Naive thymus-derived CD4-positive, alpha-beta T cell (primary cell): Measurements from ENCODE around the gene ITGA2. TPM values are rescaled to one million over a fixed set of nuclear protein-coding genes. Genes with fewer than 3 reads are reported as not detected.

Experiments
- ATAC-seq: fragments of 150-1000 bp; cut with Tn5 transposase; 2 replicates; pipeline ENCODE4 v1.10.0; 2021; ENCODE audit warnings: mild to moderate bottlenecking, moderate library complexity
- CTCF ChIA-PET: fragments of 350-600 bp; sonication (Branson Sonifier 250); formaldehyde crosslinking; loops from one replicate; lab custom pipeline; 2021; ENCODE audit warnings: antibody characterized with exemption; lab: Charles Lee
- POLR2A ChIA-PET: fragments of 350-600 bp; sonication (Branson Sonifier 250); formaldehyde crosslinking; loops from one replicate; lab custom pipeline; 2021; ENCODE audit warnings: antibody characterized with exemption, inconsistent platforms; lab: Charles Lee
- DNase-seq, 9 donors: peaks; one replicate each; pipeline versions ENCODE4 v3.0.0 to v3.0.0-alpha.2; 2020 to 2022; ENCODE audit warnings: mixed read lengths in 1 of 9
- H3K27ac ChIP-seq: one replicate; pipeline ENCODE4 v1.7.0; 2013; ENCODE audit warnings: mild to moderate bottlenecking, low read depth, low read length, moderate library complexity
- H3K27me3 ChIP-seq, 2 donors: one replicate each; pipeline ENCODE4 v1.7.0; 2013; ENCODE audit warnings: low read length in 2 of 2, mild to moderate bottlenecking in 2 of 2, moderate library complexity in 2 of 2; ENCODE audit not compliant: control insufficient read depth in 2 of 2, insufficient read depth in 2 of 2
- H3K36me3 ChIP-seq, 3 experiments: 1 replicate in 2 of 3; 2 replicates in 1 of 3; pipeline ENCODE4 v1.7.0; 2013; ENCODE audit warnings: low read length in 3 of 3, mild to moderate bottlenecking in 3 of 3, moderate library complexity in 1 of 3; ENCODE audit not compliant: insufficient read depth in 3 of 3, control insufficient read depth in 2 of 3
- H3K4me1 ChIP-seq, 2 donors: one replicate each; pipeline ENCODE4 v1.7.0; 2013; ENCODE audit warnings: low read length in 2 of 2, mild to moderate bottlenecking in 2 of 2, moderate library complexity in 1 of 2; ENCODE audit not compliant: control insufficient read depth in 2 of 2, insufficient read depth in 2 of 2
- H3K4me3 ChIP-seq: 2 replicates; pipeline ENCODE4 v1.7.0; 2013; ENCODE audit warnings: mild to moderate bottlenecking, low read length
- H3K9me3 ChIP-seq, 3 experiments: 1 replicate in 2 of 3; 2 replicates in 1 of 3; pipeline ENCODE4 v1.7.0; 2013; ENCODE audit warnings: low read length in 3 of 3; ENCODE audit not compliant: control insufficient read depth in 2 of 3
- H3K27ac Mint-ChIP-seq, 9 donors: one replicate each; pipeline ENCODE4 v1.8.0; 2020 to 2022; ENCODE audit warnings: mixed read lengths in 9 of 9, mild to moderate bottlenecking in 8 of 9, moderate library complexity in 5 of 9, inconsistent platforms in 2 of 9
- H3K27me3 Mint-ChIP-seq, 5 donors: one replicate each; pipeline ENCODE4 v1.8.0; 2021 to 2022; ENCODE audit warnings: mixed read lengths in 5 of 5, mild to moderate bottlenecking in 1 of 5
- H3K36me3 Mint-ChIP-seq, 5 donors: one replicate each; pipeline ENCODE4 v1.8.0; 2020 to 2022; ENCODE audit warnings: mixed read lengths in 5 of 5, mild to moderate bottlenecking in 3 of 5, inconsistent platforms in 1 of 5
- H3K4me1 Mint-ChIP-seq, 7 donors: one replicate each; pipeline ENCODE4 v1.8.0; 2020 to 2022; ENCODE audit warnings: mixed read lengths in 7 of 7, mild to moderate bottlenecking in 3 of 7, inconsistent platforms in 1 of 7
- H3K4me3 Mint-ChIP-seq, 10 donors: one replicate each; pipeline ENCODE4 v1.8.0; 2020 to 2022; ENCODE audit warnings: mild to moderate bottlenecking in 10 of 10, mixed read lengths in 10 of 10, moderate library complexity in 6 of 10, inconsistent platforms in 2 of 10
- H3K9me3 Mint-ChIP-seq, 11 donors: one replicate each; pipeline ENCODE4 v1.8.0; 2020 to 2022; ENCODE audit warnings: mixed read lengths in 11 of 11, mild to moderate bottlenecking in 4 of 11, inconsistent platforms in 1 of 11, moderate library complexity in 1 of 11
- intact Hi-C, 2 donors: fragments of 100-400 bp; cut with micrococcal nuclease; formaldehyde crosslinking; loops; one replicate each; pipeline ENCODE4 v1.15.1; 2023
- polyA plus RNA-seq, 2 donors: library from polyadenylated mRNA; unstranded; fragments of 300-500 nt; fragmentation: Illumina TruSeq; gene quantifications; one replicate each; pipeline ENCODE4 v1.2.3, GENCODE V29; 2021
- total RNA-seq, 6 experiments: library from RNA in 5 of 6; stranded (reverse) in 5 of 6; gene quantifications; 1 replicate in 5 of 6; 2 replicates in 1 of 6; pipeline ENCODE4 v1.2.3 and lab custom pipeline; 2021 to 2026

Gene ITGA2
- total and polyA plus RNA-seq, 7 experiments from 2014 or later: 0.16 to 8.9 (median 0.43) TPM

GRCh38 chr5:53116597-53116996 is 127.4 kb downstream of the ITGA2 start:
- Mint-ChIP-seq H3K4me3 (no peak overlapping the region), H3K27ac (no peak overlapping the region), H3K36me3 (peaks cover 0 to 3% (median 0%) of the 10 kb centered on the region in 5 donors), H3K9me3 (no peaks in the 10 kb centered on the region), H3K27me3 (peaks cover 0 to 10% (median 0%) of the 10 kb centered on the region in 5 donors), H3K4me1 (peaks cover 0 to 3% (median 0%) of the 10 kb centered on the region in 7 donors)
- no peak for DNase-seq
- Histone ChIP-seq H3K27ac (no peak overlapping the region), H3K9me3 (no peaks in the 10 kb centered on the region), H3K36me3 (no peaks in the 10 kb centered on the region), H3K4me3 (no peak overlapping the region), H3K4me1 (no peaks in the 10 kb centered on the region), H3K27me3 (no peaks in the 10 kb centered on the region)
- ATAC-seq: no peak
- intact Hi-C loops: no loop called here
- ChIA-PET CTCF (no interaction called here), POLR2A (no interaction called here)

DNA sequence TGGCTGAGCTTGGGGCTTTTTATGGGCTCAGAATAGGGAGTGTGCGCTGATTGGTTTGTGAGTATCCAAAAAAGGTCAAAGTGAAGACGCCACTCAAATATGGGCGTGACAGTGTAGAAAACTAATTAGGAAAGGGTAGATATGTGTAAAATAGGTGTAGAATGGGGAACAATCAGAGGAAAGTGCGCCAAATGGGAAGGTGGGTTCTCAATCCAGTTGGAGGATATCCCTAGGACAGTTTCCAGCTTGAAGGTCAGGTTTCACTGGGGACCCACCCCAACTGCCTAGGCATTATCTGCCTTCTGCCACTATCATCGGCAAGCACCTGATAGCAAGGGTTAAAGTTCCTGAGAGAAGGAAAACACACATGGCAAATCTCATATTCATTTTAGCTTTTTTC is 129.7 kb downstream of the ITGA2 start:
- ChIA-PET CTCF (no interaction called here), POLR2A (interaction anchor here (1.2 kb wide), 1 partner anchor 9 kb away, joined by 3 read pairs; the partner anchor contains the start of gene MOCS2)
- Histone ChIP-seq H3K27me3 (no peaks in the 10 kb centered on the region), H3K9me3 (no peaks in the 10 kb centered on the region), H3K4me1 (no peaks in the 10 kb centered on the region), H3K27ac (no peak overlapping the region), H3K4me3 (no peak overlapping the region), H3K36me3 (no peaks in the 10 kb centered on the region)
- Mint-ChIP-seq H3K4me3 (no peak overlapping the region), H3K36me3 (peaks cover 0 to 3% (median 0%) of the 10 kb centered on the region in 5 donors), H3K27me3 (peaks cover 0 to 10% (median 0%) of the 10 kb centered on the region in 5 donors), H3K27ac (no peak overlapping the region), H3K9me3 (no peaks in the 10 kb centered on the region), H3K4me1 (peaks cover 0 to 5% (median 2%) of the 10 kb centered on the region in 7 donors)
- no peak for DNase-seq
- intact Hi-C loops: no loop called here
- ATAC-seq: no peak

- DNase-seq (no peak), ATAC-seq (no peak)
- Histone ChIP-seq H3K36me3 (no peaks in the 10 kb centered on the region), H3K9me3 (no peaks in the 10 kb centered on the region), H3K4me1 (no peaks in the 10 kb centered on the region), H3K27me3 (no peaks in the 10 kb centered on the region), H3K27ac (no peak overlapping the region), H3K4me3 (no peak overlapping the region)
- Mint-ChIP-seq H3K27ac (no peak overlapping the region), H3K27me3 (peaks cover 0 to 10% (median 0%) of the 10 kb centered on the region in 5 donors), H3K4me3 (no peak overlapping the region), H3K9me3 (no peaks in the 10 kb centered on the region), H3K36me3 (peaks cover 0 to under 1% (median 0%) of the 10 kb centered on the region in 5 donors), H3K4me1 (peaks cover 0 to 5% (median under 1%) of the 10 kb centered on the region in 7 donors)
- ChIA-PET POLR2A (no interaction called here), CTCF (no interaction called here)
- intact Hi-C loops: loop anchor here in 1 of 2 donors (5.0 kb wide), 1 partner anchor 1107 kb away; no protein-coding TSS in a partner anchor
Measured at GRCh38 chr5:53120165-53120564, 131.0 kb downstream of the ITGA2 start.

- Histone ChIP-seq H3K4me3 (no peak overlapping the region), H3K27ac (no peak overlapping the region), H3K36me3 (no peaks in the 10 kb centered on the region), H3K4me1 (no peaks in the 10 kb centered on the region), H3K9me3 (no peaks in the 10 kb centered on the region), H3K27me3 (no peaks in the 10 kb centered on the region)
- CTCF ChIA-PET: interaction anchor here (1.5 kb wide), 1 partner anchor 14 kb away, joined by 3 read pairs; the partner anchor contains the start of gene MOCS2
- no peak overlapping the region for H3K27ac Mint-ChIP-seq
- H3K4me1 Mint-ChIP-seq: peaks cover 0 to 5% (median 0%) of the 10 kb centered on the region in 7 donors
- intact Hi-C loops: loop anchor here in 1 of 2 donors (5.0 kb wide), 1 partner anchor 1104 kb away; no protein-coding TSS in a partner anchor
- H3K27me3 Mint-ChIP-seq: peaks cover 0 to 5% (median 0%) of the 10 kb centered on the region in 5 donors
- POLR2A ChIA-PET: interaction anchor here (0.8 kb wide), 1 partner anchor 14 kb away, joined by 4 read pairs; the partner anchor contains the start of gene MOCS2
- H3K36me3 Mint-ChIP-seq: no peaks in the 10 kb centered on the region
- H3K9me3 Mint-ChIP-seq: no peaks in the 10 kb centered on the region
- ATAC-seq: no peak
- no peak for DNase-seq
- no peak overlapping the region for H3K4me3 Mint-ChIP-seq
Measured at GRCh38 chr5:53123702-53124101, 134.6 kb downstream of the ITGA2 start.

GRCh38 chr5:53126521-53126920 is 137.4 kb downstream of the ITGA2 start:
- Histone ChIP-seq H3K4me1 (no peaks in the 10 kb centered on the region), H3K27me3 (no peaks in the 10 kb centered on the region), H3K9me3 (no peaks in the 10 kb centered on the region), H3K4me3 (no peak overlapping the region), H3K36me3 (no peaks in the 10 kb centered on the region), H3K27ac (no peak overlapping the region)
- Mint-ChIP-seq H3K27ac (no peak overlapping the region), H3K4me1 (peaks cover 0 to 5% (median 0%) of the 10 kb centered on the region in 7 donors), H3K36me3 (no peaks in the 10 kb centered on the region), H3K4me3 (no peak overlapping the region), H3K9me3 (peaks cover 0 to 4% (median 0%) of the 10 kb centered on the region in 11 donors), H3K27me3 (peaks cover 0 to 5% (median 0%) of the 10 kb centered on the region in 5 donors)
- ATAC-seq: no peak
- POLR2A ChIA-PET: no interaction called here
- intact Hi-C loops: no loop called here
- DNase-seq: no peak
- CTCF ChIA-PET: no interaction called here

- Histone ChIP-seq H3K36me3 (no peaks in the 10 kb centered on the region), H3K4me3 (no peak overlapping the region), H3K4me1 (no peaks in the 10 kb centered on the region), H3K27me3 (no peaks in the 10 kb centered on the region), H3K27ac (no peak overlapping the region), H3K9me3 (no peaks in the 10 kb centered on the region)
- H3K27me3 Mint-ChIP-seq: peaks cover 0 to 5% (median 0%) of the 10 kb centered on the region in 5 donors
- intact Hi-C loops: no loop called here
- ATAC-seq (no peak), DNase-seq (no peak)
- ChIA-PET POLR2A (no interaction called here), CTCF (no interaction called here)
- no peak overlapping the region for H3K4me3 Mint-ChIP-seq
- H3K9me3 Mint-ChIP-seq: peaks cover 0 to 4% (median 0%) of the 10 kb centered on the region in 11 donors
- peaks cover 0 to 5% (median 0%) of the 10 kb centered on the region in 7 donors for H3K4me1 Mint-ChIP-seq
- no peaks in the 10 kb centered on the region for H3K36me3 Mint-ChIP-seq
- no peak overlapping the region for H3K27ac Mint-ChIP-seq
Measured at GRCh38 chr5:53127107-53127506, 138.0 kb downstream of the ITGA2 start.

- H3K27me3 Mint-ChIP-seq: peaks cover 0 to 5% (median 0%) of the 10 kb centered on the region in 5 donors
- DNase-seq: no peak
- ATAC-seq: no peak
- no peaks in the 10 kb centered on the region for H3K9me3 ChIP-seq
- ChIA-PET POLR2A (no interaction called here), CTCF (no interaction called here)
- intact Hi-C loops: no loop called here
- no peak overlapping the region for H3K27ac ChIP-seq
- H3K4me1 Mint-ChIP-seq: no peaks in the 10 kb centered on the region
- H3K4me3 Mint-ChIP-seq: no peak overlapping the region
- H3K27me3 ChIP-seq: no peaks in the 10 kb centered on the region
- H3K36me3 Mint-ChIP-seq: no peaks in the 10 kb centered on the region
- H3K27ac Mint-ChIP-seq: no peak overlapping the region
- H3K9me3 Mint-ChIP-seq: peaks cover 0 to 4% (median 0%) of the 10 kb centered on the region in 11 donors
- H3K36me3 ChIP-seq: no peaks in the 10 kb centered on the region
- no peak overlapping the region for H3K4me3 ChIP-seq
- H3K4me1 ChIP-seq: no peaks in the 10 kb centered on the region
Measured at GRCh38 chr5:53128481-53128880, 139.3 kb downstream of the ITGA2 start.
